ENCODE results near the gene PLS1. TPM values are rescaled to one million over a fixed set of nuclear protein-coding genes. Genes with fewer than 3 reads are reported as not detected.
"Not testable (repeated sequence)": the region's sequence is repeated elsewhere in the genome, so short reads cannot be mapped to it uniquely, and the experiment has no call there.

The PLS1 gene
- total RNA-seq, 1 experiment from 2014 or later = 36.1 TPM

DNA sequence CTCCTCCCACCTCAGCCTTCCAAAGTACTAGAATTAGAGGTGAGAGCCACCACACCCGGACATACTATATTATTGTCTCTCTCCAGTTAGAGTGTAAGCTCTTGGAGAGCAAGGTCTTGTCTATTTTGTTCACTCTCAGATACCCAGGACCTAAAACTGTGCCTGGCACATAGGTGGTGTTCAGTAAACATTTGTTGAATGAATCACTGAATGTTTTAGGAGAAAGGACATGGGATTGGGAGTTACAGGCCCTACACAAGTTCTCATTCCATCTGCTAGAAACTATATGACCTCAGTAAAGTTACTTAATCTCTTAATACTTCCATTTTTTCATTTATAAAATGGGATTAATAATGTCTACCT is 16.2 kb upstream of the PLS1 start:
- TF ChIP-seq POLR2AphosphoS5 (IDR thresholded peaks at IDR 0.05; ENCODE audit: low read depth, low read length) = no peak
- TF ChIP-seq TCF7L2 (IDR thresholded peaks at IDR 0.05; ENCODE audit: low read depth, low read length) = no peak
- no peak for TF ChIP-seq SIN3A (IDR thresholded peaks at IDR 0.05; ENCODE audit: borderline replicate concordance, insufficient read depth, low read depth, low read length)
- TF ChIP-seq, protein P1, sequence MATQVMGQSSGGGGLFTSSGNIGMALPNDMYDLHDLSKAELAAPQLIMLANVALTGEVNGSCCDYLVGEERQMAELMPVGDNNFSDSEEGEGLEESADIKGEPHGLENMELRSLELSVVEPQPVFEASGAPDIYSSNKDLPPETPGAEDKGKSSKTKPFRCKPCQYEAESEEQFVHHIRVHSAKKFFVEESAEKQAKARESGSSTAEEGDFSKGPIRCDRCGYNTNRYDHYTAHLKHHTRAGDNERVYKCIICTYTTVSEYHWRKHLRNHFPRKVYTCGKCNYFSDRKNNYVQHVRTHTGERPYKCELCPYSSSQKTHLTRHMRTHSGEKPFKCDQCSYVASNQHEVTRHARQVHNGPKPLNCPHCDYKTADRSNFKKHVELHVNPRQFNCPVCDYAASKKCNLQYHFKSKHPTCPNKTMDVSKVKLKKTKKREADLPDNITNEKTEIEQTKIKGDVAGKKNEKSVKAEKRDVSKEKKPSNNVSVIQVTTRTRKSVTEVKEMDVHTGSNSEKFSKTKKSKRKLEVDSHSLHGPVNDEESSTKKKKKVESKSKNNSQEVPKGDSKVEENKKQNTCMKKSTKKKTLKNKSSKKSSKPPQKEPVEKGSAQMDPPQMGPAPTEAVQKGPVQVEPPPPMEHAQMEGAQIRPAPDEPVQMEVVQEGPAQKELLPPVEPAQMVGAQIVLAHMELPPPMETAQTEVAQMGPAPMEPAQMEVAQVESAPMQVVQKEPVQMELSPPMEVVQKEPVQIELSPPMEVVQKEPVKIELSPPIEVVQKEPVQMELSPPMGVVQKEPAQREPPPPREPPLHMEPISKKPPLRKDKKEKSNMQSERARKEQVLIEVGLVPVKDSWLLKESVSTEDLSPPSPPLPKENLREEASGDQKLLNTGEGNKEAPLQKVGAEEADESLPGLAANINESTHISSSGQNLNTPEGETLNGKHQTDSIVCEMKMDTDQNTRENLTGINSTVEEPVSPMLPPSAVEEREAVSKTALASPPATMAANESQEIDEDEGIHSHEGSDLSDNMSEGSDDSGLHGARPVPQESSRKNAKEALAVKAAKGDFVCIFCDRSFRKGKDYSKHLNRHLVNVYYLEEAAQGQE (IDR thresholded peaks at IDR 0.05; ENCODE audit: insufficient read depth in 1 of 2, low read depth in 2 of 2, low read length in 1 of 2) = no peak
- TF ChIP-seq, protein P2, sequence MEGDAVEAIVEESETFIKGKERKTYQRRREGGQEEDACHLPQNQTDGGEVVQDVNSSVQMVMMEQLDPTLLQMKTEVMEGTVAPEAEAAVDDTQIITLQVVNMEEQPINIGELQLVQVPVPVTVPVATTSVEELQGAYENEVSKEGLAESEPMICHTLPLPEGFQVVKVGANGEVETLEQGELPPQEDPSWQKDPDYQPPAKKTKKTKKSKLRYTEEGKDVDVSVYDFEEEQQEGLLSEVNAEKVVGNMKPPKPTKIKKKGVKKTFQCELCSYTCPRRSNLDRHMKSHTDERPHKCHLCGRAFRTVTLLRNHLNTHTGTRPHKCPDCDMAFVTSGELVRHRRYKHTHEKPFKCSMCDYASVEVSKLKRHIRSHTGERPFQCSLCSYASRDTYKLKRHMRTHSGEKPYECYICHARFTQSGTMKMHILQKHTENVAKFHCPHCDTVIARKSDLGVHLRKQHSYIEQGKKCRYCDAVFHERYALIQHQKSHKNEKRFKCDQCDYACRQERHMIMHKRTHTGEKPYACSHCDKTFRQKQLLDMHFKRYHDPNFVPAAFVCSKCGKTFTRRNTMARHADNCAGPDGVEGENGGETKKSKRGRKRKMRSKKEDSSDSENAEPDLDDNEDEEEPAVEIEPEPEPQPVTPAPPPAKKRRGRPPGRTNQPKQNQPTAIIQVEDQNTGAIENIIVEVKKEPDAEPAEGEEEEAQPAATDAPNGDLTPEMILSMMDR (IDR thresholded peaks at IDR 0.05) = no peak
- POLR2A ChIA-PET = no interaction called here
- Histone ChIP-seq H3K4me1 (ENCODE audit: control insufficient read depth, insufficient read depth, low read length) (peaks cover 24% of the 10 kb centered on the region), H3K27me3 (ENCODE audit: control insufficient read depth, insufficient read depth, low read length) (no peaks in the 10 kb centered on the region), H3K9me3 (ENCODE audit: control insufficient read depth, insufficient read depth, low read depth, low read length) (no peaks in the 10 kb centered on the region), H3K4me3 (ENCODE audit: low read depth in 2 of 2, low read length in 2 of 2) (no peak overlapping the region), H3K36me3 (ENCODE audit: control insufficient read depth, insufficient read depth, low read length) (no peaks in the 10 kb centered on the region; the same call in 1 of the 2 replicates), H3K27ac (ENCODE audit: low read length) (no peak overlapping the region)
- no peak for ATAC-seq
- intact Hi-C loops (cut with micrococcal nuclease; ENCODE audit: unreplicated experiment) (no loop called here), in situ Hi-C loops (cut with HindIII; ENCODE audit: low pct_unique_long_range_greater_than_20kb, low sequenced_read_pairs) (no loop called here)
- DNase-seq (ENCODE audit: low read depth, low spot score) = no peak
- CTCF ChIA-PET = no interaction called here
- no TSS peak for BruUV-seq (replicated peaks)

DNA sequence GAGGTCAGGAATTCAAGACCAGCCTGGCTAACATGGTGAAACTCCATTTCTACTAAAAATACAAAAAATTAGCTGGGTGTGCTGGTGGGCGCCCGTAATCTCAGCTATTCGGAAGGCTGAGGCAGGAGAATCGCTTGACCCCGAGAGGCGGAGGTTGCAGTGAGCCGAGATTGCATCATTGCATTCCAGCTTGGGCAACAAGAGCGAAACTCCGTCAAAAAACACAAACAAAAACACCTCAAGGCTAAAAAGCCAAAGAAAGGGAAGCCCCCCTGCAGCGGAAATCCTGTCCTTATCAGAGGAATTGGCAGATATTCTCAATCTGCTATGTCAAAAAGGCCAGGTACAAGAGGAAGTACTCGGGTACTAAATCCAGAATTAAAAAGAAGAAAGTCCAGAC is 15.1 kb upstream of the PLS1 start:
- H3K4me3 ChIP-seq (ENCODE audit: low read depth in 2 of 2, low read length in 2 of 2); ATAC-seq; intact Hi-C loops (cut with micrococcal nuclease; ENCODE audit: unreplicated experiment); POLR2A ChIA-PET; BruUV-seq (replicated peaks); CTCF ChIA-PET; H3K27ac ChIP-seq (ENCODE audit: low read length); H3K36me3 ChIP-seq (ENCODE audit: control insufficient read depth, insufficient read depth, low read length); in situ Hi-C loops (cut with HindIII; ENCODE audit: low pct_unique_long_range_greater_than_20kb, low sequenced_read_pairs); H3K9me3 ChIP-seq (ENCODE audit: control insufficient read depth, insufficient read depth, low read depth, low read length); H3K27me3 ChIP-seq (ENCODE audit: control insufficient read depth, insufficient read depth, low read length); DNase-seq (ENCODE audit: low read depth, low spot score): not testable (repeated sequence)
- H3K4me1 ChIP-seq (ENCODE audit: control insufficient read depth, insufficient read depth, low read length) = peaks cover 18% of the 10 kb centered on the region

DNA sequence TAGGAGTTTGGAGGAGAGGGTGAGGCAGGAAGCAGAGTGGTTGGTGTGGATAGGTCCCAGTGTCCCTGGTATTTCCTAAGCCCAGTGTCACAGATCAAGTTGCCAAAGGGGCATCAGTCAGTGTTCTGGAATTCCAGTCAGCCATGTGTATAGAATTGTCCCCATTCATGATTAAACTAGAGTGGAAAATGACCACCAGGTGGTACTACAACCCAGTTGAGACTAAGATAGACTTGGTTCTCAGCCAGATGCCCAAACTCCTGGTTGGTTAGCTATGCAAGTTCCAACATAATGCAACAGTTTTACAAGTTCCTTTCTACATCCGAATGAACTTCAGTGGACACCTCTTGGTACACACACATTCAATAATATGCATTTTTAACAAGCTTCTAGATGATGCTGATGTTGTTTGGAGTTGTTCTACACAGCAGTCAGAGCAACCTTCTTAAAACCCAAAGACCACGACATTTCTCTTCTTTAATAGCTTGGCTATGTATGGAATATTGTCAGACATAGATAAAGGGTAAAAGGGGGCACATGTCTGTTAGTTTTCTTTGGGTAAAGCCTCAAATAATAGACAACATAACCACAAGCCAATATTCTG is 9.3 kb upstream of the PLS1 start:
- Histone ChIP-seq H3K27me3 (ENCODE audit: control insufficient read depth, insufficient read depth, low read length) (no peaks in the 10 kb centered on the region), H3K4me1 (ENCODE audit: control insufficient read depth, insufficient read depth, low read length) (0 out of 2 replicates have a peak, but pooled peaks cover 3% of the 10 kb centered on the region), H3K27ac (ENCODE audit: low read length) (no peak overlapping the region), H3K9me3 (ENCODE audit: control insufficient read depth, insufficient read depth, low read depth, low read length) (no peaks in the 10 kb centered on the region), H3K36me3 (ENCODE audit: control insufficient read depth, insufficient read depth, low read length) (no peaks in the 10 kb centered on the region), H3K4me3 (ENCODE audit: low read depth in 2 of 2, low read length in 2 of 2) (no peak overlapping the region)
- ChIA-PET POLR2A (no interaction called here), CTCF (interaction anchor here (0.6 to 0.8 kb wide), 3 partner anchors 169 to 408 kb away, joined by 3 to 4 read pairs (median 3); no protein-coding TSS in a partner anchor)
- in situ Hi-C loops (cut with HindIII; ENCODE audit: low pct_unique_long_range_greater_than_20kb, low sequenced_read_pairs) = no loop called here
- TF ChIP-seq, protein P2 (IDR thresholded peaks at IDR 0.05) = peak; percentile 85
- TF ChIP-seq, protein P1 (IDR thresholded peaks at IDR 0.05; ENCODE audit: insufficient read depth in 1 of 2, low read depth in 2 of 2, low read length in 1 of 2) = no peak
- no TSS peak for BruUV-seq (replicated peaks)
- peak; percentile 87 for DNase-seq (ENCODE audit: low read depth, low spot score)
- intact Hi-C loops (cut with micrococcal nuclease; ENCODE audit: unreplicated experiment) = loop anchor here (2.0 to 5.0 kb wide), 2 partner anchors 150 to 408 kb away; no protein-coding TSS in a partner anchor
- peak; percentile 95 for ATAC-seq
